AG09309 (cell line): ENCODE data around the gene TNFRSF18.

Experiments
- DNase-seq: peaks from one replicate; pipeline ENCODE4 v3.0.0-alpha.2; 2010; ENCODE audit warnings: low read depth
- H3K4me3 ChIP-seq: 2 replicates; pipeline ENCODE4 v1.5.1; 2011; ENCODE audit warnings: mild to moderate bottlenecking, low read depth, low read length, moderate library complexity; ENCODE audit not compliant: control insufficient read depth
- TF ChIP-seq, protein P1 (sequence below): IDR thresholded peaks from 2 replicates; pipeline ENCODE4 v1.5.1; 2011; ENCODE audit warnings: mild to moderate bottlenecking, low read depth, low read length, inconsistent platforms; ENCODE audit not compliant: insufficient read depth, control insufficient read depth; ENCODE audit errors: missing control alignments

Gene TNFRSF18

DNA sequence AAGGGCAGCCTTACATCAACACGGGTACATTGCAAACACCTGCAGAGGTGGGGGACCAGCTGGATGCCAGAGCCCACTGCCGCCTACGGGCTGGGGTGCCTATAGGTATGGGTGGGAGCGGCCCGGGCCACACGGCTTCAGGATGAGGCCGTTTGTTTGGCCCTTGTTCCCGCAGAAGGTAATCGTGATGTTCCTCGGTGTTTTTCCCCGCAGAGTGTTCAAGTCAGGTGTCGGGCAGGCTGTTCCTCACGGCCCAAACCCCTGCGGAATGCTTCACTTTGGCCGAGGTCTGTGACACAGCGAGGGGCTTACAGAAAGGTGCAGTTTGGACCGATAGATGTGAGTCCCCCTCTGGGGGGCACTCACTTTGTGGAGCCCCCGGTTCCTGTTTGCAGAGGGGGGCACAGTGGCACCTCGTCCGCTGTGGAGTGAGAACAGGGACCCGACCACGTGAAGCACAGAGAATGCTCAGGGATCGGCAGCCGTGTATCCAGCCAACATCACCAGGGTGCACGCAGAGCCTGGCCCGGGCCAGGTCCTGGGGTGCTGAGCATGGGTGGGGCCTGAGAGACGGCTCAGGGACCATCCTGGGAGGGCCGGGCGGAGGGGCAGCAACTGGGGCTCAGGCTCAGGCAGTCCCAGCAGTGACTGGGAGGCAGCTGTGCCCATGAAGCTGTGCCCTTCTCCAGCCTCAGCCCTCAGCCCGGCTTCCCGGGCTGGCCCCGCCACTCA is 33.2 kb downstream of the TNFRSF18 start:
- DNase-seq, result no peak
- H3K4me3 ChIP-seq, result no peak overlapping the region
- TF ChIP-seq, protein P1, sequence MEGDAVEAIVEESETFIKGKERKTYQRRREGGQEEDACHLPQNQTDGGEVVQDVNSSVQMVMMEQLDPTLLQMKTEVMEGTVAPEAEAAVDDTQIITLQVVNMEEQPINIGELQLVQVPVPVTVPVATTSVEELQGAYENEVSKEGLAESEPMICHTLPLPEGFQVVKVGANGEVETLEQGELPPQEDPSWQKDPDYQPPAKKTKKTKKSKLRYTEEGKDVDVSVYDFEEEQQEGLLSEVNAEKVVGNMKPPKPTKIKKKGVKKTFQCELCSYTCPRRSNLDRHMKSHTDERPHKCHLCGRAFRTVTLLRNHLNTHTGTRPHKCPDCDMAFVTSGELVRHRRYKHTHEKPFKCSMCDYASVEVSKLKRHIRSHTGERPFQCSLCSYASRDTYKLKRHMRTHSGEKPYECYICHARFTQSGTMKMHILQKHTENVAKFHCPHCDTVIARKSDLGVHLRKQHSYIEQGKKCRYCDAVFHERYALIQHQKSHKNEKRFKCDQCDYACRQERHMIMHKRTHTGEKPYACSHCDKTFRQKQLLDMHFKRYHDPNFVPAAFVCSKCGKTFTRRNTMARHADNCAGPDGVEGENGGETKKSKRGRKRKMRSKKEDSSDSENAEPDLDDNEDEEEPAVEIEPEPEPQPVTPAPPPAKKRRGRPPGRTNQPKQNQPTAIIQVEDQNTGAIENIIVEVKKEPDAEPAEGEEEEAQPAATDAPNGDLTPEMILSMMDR, result no peak

DNA sequence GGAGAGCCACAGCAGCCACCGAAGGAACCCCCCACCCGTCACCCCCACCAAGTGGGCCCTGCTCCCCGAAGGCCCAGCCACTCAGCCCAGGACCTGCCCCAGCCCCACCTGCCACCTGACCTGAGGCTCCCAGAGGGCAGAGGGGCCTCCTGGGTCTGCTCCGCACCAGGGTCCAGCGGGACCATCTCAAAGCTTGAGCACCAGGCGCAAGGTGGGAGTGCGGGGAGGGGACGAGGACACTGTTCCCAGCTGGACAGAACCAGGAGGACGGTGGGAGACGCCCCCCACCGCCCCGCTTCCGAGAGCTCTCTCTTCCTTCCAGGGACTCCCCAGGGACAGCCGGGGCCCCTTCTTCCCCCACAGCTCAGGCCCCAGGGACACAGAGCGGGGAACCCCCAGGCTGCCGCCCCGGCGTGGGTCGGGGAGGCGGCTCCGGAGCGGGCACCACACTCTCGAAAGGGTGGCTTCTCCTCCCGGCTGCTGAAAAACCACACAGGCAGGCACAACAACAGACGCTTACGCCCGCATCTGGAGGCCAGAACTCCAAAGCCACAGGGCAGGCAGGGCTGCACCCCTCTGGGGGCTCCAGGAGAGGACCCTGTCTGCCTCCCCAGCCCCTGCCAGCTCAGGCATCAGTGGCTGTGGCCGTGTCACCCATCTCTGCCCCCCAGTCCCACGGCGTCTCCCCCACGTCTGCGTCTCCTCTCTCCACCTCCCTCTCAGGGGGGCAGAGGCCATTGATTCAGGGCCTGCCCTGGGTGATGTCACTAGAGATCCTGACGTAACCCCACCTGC is 34.6 kb downstream of the TNFRSF18 start:
- TF ChIP-seq, protein P1, result no peak
- no peak for DNase-seq

DNA sequence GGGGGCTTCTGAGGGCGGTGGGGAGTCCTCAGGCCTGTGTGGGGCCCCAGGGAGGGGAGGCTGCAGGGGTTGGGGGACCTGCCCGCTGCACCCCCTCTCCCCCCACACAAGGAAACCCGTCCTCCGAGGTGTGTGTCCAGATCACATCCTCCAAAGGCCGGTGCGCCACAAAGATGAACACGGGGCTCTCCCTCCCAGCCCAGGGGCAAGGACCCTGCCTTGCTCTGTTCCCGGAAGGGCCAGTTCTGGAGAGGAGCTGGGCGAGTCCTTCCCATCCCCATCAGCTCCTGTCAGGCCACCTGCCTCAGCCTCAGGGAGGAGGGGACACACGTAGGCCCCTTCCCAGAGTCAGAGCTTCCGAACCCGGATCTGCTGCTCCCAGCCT is 35.2 kb downstream of the TNFRSF18 start:
- no peak for DNase-seq
- no peak overlapping the region for H3K4me3 ChIP-seq
- TF ChIP-seq, protein P1, result no peak

More for the DNA sequence above, 34.6 kb downstream of the TNFRSF18 start:
- no peak overlapping the region for H3K4me3 ChIP-seq

DNA sequence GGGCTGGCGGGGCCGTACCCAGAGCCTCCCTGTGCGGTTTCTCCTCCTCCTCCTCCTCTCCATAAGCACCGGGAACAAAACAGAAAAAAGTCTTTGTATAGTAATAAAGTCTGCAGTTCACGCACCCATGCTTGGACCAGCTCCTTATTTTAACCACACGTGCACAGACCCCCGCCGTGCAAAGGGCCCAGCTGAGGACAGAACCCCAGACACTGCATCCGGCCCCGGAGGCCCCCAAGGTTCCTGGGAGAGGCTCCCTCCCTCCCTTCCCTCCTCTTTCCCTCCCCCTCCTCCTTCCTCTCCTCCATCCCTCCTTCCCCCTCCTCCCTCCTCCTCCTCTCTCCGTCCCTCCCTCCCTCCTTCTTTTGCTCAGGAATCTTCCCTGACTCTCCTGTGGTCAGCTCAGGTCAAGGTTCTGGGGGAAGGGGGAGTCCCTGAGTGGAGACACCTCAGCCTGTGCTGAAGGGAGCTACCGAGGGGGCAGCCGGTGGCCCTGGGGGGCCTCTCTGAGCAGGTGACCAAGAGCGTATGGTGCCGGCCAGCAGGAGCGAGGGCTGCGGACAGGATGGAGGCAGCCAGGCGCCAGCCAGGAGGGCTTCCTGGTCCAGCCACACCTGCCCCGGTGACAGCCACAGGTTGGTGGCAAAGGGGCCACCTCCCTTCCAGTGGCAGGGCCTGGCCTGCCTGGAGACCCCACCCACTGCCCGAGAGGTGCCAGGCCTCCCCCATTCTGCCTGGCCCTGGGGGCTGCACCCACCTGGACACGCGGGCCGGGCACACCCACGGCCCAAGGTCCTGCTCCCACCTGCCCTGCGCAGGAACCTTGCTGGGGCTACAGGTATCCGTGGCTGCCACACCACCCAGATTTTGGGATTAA is 35.9 kb downstream of the TNFRSF18 start:
- DNase-seq, result no peak
- H3K4me3 ChIP-seq, result no peak overlapping the region
- TF ChIP-seq, protein P1, result no peak

DNA sequence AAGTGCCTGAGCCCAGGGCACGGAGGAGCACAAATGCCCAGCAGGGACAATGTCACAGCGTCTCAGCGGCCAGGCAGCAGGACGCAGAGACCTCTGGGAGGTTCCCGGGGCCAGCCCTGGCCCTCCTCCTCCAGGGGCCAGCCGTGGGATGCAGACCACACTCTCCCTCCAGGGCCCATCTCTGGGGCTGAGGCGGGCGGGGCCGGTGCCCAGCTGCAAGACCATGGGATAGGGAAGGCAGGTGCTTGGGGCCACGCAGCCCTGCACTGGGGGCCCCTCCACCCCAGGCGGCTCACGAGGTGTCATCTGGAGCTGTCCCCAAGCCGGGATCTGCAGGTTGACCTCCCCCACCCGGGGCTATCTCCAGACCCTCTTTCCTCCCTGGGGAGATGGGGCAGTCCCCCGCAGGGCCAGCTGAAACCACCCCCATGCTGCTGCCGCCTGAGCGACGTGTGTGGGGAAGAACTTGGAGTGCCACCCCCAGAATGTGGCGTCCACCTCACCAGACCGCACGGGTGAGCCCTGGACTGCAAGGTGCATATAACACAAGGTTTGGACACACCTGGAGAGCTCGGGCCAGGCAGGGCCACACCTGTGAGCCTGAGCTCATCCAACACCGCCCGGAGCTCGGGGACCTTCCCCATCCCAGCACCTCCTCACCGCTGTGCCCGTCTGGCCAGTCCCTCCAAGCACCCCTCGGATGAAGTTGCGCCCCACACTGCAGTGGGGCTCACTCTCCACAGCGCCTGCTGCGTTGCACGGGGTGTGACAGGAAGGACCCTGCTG is 36.8 kb downstream of the TNFRSF18 start:
- no peak overlapping the region for H3K4me3 ChIP-seq
- TF ChIP-seq, protein P1, result no peak
- no peak for DNase-seq
